ENCODE measurements around the gene FAM222A.

FAM222A gene

DNA sequence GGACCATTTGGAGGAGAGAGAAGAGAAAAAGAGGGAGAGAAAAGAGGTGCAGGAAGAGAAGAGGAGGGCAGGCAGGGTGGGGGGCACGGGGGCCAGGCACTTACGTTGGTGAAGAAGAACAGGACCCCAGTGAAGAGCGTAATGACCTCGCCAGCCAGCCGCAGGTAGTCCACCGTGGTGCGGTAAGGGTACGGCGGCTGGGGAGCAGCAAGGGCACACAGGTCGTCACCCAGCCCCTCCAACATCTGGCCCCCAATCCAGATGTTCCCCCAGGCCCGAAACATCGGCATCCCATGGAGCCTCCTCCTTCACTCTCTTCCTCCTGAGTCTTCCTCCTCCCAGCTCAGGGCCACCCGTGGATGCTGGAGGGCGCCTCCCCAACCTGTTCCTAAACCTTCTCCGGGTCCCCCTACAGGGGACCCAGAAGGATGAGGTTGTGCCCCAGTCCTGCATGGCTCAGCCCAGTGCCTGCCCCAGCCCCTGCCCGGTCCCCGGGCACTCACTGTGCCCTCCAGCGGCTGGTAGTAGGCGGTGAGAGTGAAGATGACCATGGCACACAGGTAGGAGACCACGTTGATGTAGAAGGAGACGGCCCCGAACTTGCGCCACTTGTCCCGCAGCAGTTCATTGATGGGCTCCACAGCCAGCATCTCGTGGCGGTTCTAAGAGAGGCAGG is 80.3 kb downstream of the FAM222A start:
- Mint-ChIP-seq H3K36me3 (no peaks in the 10 kb centered on the region), H3K4me1 (no peaks in the 10 kb centered on the region), H3K4me3 (no peak overlapping the region), H3K27ac (no peak overlapping the region), H3K9me3 (no peaks in the 10 kb centered on the region), H3K27me3 (peaks cover 4% of the 10 kb centered on the region)

- no peaks in the 10 kb centered on the region for H3K4me1 Mint-ChIP-seq
- no peak overlapping the region for H3K27ac Mint-ChIP-seq
These were observed 81.4 kb downstream of the FAM222A start for GRCh38 chr12:109795023-109795422.

GRCh38 chr12:109796057-109796456 is 82.4 kb downstream of the FAM222A start:
- no peaks in the 10 kb centered on the region for H3K36me3 Mint-ChIP-seq
- H3K27me3 Mint-ChIP-seq = peaks cover 4% of the 10 kb centered on the region
- no peak overlapping the region for H3K27ac Mint-ChIP-seq
- H3K4me3 Mint-ChIP-seq = no peak overlapping the region
- H3K4me1 Mint-ChIP-seq = no peaks in the 10 kb centered on the region
- H3K9me3 Mint-ChIP-seq = no peaks in the 10 kb centered on the region

More at GRCh38 chr12:109795023-109795422, 81.4 kb downstream of the FAM222A start:
- H3K9me3 Mint-ChIP-seq = no peaks in the 10 kb centered on the region
- H3K36me3 Mint-ChIP-seq = no peaks in the 10 kb centered on the region
- peaks cover 4% of the 10 kb centered on the region for H3K27me3 Mint-ChIP-seq
- no peak overlapping the region for H3K4me3 Mint-ChIP-seq

DNA sequence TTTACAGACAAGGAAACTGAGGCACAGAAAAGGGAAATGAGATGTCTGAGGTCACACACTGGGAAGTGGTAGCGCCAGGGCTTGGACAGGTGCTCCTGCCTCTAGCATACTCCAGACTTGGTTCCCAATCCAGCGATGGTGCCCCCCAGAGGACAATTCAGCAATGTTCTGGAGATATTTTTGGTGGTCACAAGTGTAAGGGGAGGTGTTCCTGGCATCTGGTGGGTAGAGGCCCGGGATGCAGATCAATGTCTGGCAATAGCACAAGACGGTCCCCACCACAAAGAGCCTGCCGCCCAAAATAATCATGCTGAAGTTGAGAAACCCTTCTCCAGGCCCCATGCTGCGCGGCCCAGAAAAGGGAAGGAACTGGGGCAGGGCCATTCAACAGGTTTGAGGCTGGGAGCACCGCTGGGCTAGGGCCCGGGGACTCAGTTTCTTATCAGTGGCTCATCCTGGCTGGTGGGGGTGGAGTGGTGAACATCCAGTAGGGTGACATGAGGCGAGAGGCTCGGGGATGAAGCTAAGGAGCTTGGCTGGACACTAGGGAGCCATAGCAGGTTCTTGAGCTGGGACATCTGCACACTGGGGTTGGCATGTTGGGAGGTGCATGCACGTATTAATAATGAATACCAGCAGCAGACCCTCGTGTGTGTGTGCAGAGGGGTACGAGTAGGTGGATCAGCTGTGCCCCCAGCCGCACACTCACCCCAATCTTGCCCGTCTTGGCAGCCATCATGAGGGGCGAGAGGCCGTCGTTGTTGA is 84.5 kb downstream of the FAM222A start:
- Mint-ChIP-seq H3K4me3 (no peak overlapping the region), H3K27me3 (peaks cover 3% of the 10 kb centered on the region), H3K9me3 (no peaks in the 10 kb centered on the region), H3K27ac (no peak overlapping the region), H3K36me3 (no peaks in the 10 kb centered on the region), H3K4me1 (no peaks in the 10 kb centered on the region)

- Mint-ChIP-seq H3K27ac (no peak overlapping the region), H3K27me3 (peaks cover 3% of the 10 kb centered on the region), H3K4me3 (no peak overlapping the region), H3K9me3 (no peaks in the 10 kb centered on the region), H3K36me3 (no peaks in the 10 kb centered on the region), H3K4me1 (no peaks in the 10 kb centered on the region)
These were observed 85.1 kb downstream of the FAM222A start for GRCh38 chr12:109798691-109799090.

GRCh38 chr12:109800536-109800935 is 86.9 kb downstream of the FAM222A start:
- Mint-ChIP-seq H3K27ac (no peak overlapping the region), H3K9me3 (no peaks in the 10 kb centered on the region), H3K4me3 (no peak overlapping the region), H3K36me3 (no peaks in the 10 kb centered on the region), H3K4me1 (no peaks in the 10 kb centered on the region), H3K27me3 (peaks cover 1% of the 10 kb centered on the region)

DNA sequence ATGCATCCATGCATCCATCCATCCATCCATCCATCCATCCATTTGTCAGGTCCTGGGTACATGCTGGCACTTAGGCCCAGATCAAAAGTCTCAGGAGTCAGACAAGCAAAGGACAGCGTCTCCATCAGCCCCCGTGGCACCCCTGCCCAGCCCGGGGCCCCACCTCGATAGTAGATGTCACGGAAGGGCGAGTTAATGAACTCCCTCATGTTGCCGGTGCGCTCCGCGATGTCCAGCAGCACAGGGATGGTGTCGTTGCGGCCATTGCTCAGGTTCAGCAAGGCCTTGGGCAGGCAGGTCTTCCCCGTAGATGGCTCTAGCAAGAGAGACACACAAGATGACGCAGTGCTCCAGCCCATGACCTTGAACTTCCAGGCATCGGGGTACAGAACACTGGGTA is 89.2 kb downstream of the FAM222A start:
- H3K27ac Mint-ChIP-seq = no peak overlapping the region
- H3K27me3 Mint-ChIP-seq = no peaks in the 10 kb centered on the region
- H3K9me3 Mint-ChIP-seq = no peaks in the 10 kb centered on the region
- no peak overlapping the region for H3K4me3 Mint-ChIP-seq
- H3K36me3 Mint-ChIP-seq = no peaks in the 10 kb centered on the region
- no peaks in the 10 kb centered on the region for H3K4me1 Mint-ChIP-seq

- Mint-ChIP-seq H3K9me3 (no peaks in the 10 kb centered on the region), H3K27me3 (no peaks in the 10 kb centered on the region), H3K27ac (no peak overlapping the region), H3K36me3 (no peaks in the 10 kb centered on the region), H3K4me3 (no peak overlapping the region), H3K4me1 (no peaks in the 10 kb centered on the region)
These were observed 90.1 kb downstream of the FAM222A start for GRCh38 chr12:109803678-109804077.

- Mint-ChIP-seq H3K9me3 (no peaks in the 10 kb centered on the region), H3K4me3 (no peak overlapping the region), H3K36me3 (no peaks in the 10 kb centered on the region), H3K27me3 (no peaks in the 10 kb centered on the region), H3K4me1 (no peaks in the 10 kb centered on the region), H3K27ac (no peak overlapping the region)
These were observed 91.5 kb downstream of the FAM222A start for GRCh38 chr12:109804820-109805761.

DNA sequence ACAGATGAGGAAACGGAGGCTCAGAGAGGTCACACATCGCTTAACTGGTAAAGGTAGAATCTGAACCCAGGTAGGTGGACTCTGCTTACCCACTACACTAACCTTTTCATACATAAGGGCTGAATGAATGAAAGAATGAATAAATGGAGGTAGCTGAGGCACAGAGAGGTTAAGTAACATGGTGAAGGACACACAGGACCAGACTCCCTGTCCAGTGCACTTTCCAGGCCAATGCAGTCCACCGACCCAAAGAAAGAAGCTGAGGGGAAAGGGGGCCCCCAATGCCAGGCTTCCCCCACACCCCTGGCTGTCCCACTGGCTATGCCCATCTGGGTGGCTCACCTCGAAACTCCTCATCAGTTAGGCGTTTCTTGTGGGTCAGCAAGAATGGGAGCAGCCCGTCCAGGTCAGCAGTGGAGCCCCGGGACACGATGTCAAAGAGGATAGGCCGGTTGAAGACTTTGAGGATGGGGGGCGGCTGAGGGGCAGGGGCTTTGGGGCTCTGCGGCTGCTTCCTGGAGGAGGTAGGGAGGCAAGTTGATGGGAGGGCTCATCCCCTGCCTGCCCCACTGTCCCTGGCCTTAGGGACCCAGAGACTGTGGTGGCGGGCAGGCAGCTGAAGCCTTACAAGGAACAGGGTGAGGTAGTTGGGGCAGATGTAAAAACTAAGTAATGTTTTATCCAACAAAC is 94.5 kb downstream of the FAM222A start:
- H3K27me3 Mint-ChIP-seq = no peaks in the 10 kb centered on the region
- H3K4me3 Mint-ChIP-seq = no peak overlapping the region
- no peaks in the 10 kb centered on the region for H3K4me1 Mint-ChIP-seq
- H3K36me3 Mint-ChIP-seq = no peaks in the 10 kb centered on the region
- no peak overlapping the region for H3K27ac Mint-ChIP-seq
- H3K9me3 Mint-ChIP-seq = no peaks in the 10 kb centered on the region

GRCh38 chr12:109808876-109809646 is 95.4 kb downstream of the FAM222A start:
- H3K27ac Mint-ChIP-seq = no peak overlapping the region
- H3K36me3 Mint-ChIP-seq = no peaks in the 10 kb centered on the region
- no peaks in the 10 kb centered on the region for H3K27me3 Mint-ChIP-seq
- no peaks in the 10 kb centered on the region for H3K4me1 Mint-ChIP-seq
- no peak overlapping the region for H3K4me3 Mint-ChIP-seq
- no peaks in the 10 kb centered on the region for H3K9me3 Mint-ChIP-seq

DNA sequence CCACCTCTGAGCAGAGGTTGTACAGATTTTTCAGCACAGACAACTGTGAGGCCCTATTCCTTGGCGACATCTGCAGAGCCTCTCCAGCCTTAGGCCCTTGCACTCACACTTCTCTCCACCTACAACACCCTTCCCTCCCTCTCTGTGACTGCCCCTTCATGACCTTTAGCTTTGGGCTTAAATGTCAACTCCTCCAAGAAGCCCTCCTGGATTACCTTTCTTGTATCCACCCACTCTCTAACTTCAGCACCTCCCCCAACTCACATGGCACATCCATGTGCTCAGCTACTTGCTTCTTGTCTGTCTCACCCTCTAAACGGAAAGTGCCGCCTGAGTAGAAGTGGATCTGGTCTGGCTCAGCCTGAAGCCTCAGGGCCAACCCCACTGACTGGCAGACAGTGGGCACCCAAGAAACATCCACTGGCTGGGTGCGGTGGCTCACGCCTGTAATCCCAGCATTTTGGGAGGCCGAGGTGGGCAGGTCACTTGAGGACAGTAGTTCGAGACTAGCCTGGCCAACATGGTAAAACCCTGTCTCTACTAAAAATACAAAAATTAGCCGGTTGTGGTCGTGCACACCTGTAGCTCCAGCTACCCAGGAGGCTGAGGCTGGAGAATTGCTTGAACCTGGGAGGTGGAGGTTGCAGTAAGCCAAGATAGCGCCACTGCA is 97.5 kb downstream of the FAM222A start:
- no peaks in the 10 kb centered on the region for H3K9me3 Mint-ChIP-seq
- no peaks in the 10 kb centered on the region for H3K36me3 Mint-ChIP-seq
- H3K27ac Mint-ChIP-seq = no peak overlapping the region
- H3K4me3 Mint-ChIP-seq = no peak overlapping the region
- H3K27me3 Mint-ChIP-seq = no peaks in the 10 kb centered on the region
- H3K4me1 Mint-ChIP-seq = no peaks in the 10 kb centered on the region

GRCh38 chr12:109811624-109811995 is 98.0 kb downstream of the FAM222A start:
- Mint-ChIP-seq H3K36me3 (no peaks in the 10 kb centered on the region), H3K4me1 (no peaks in the 10 kb centered on the region), H3K27ac (no peak overlapping the region)

GRCh38 chr12:109813810-109814416 is 100.3 kb downstream of the FAM222A start:
- H3K4me3 Mint-ChIP-seq = no peak overlapping the region
- H3K9me3 Mint-ChIP-seq = no peaks in the 10 kb centered on the region
- no peaks in the 10 kb centered on the region for H3K4me1 Mint-ChIP-seq
- H3K36me3 Mint-ChIP-seq = no peaks in the 10 kb centered on the region
- no peak overlapping the region for H3K27ac Mint-ChIP-seq
- H3K27me3 Mint-ChIP-seq = no peaks in the 10 kb centered on the region

More at GRCh38 chr12:109811624-109811995, 98.0 kb downstream of the FAM222A start:
- H3K9me3 Mint-ChIP-seq = no peaks in the 10 kb centered on the region
- H3K4me3 Mint-ChIP-seq = no peak overlapping the region
- no peaks in the 10 kb centered on the region for H3K27me3 Mint-ChIP-seq

Data from activated naive CD4-positive, alpha-beta T cell treated with anti-CD3 and anti-CD28 coated beads, Interleukin-2, amount 50 U/mL, for 24 hours (primary cell).